K562 (cell line): ENCODE data around the gene MITF. TPM values are rescaled to one million over a fixed set of nuclear protein-coding genes. Genes with fewer than 3 reads are reported as not detected.

Experiments
- ATF3 ChIP-seq, 2 experiments: fragments of 450-650 bp in 1 of 2; sonication (generic) in 1 of 2; formaldehyde crosslinking in 1 of 2; IDR thresholded peaks in 1 of 2; conservative IDR thresholded peaks in 1 of 2; 2 replicates each; pipeline versions ENCODE4 v1.6.1 to v1.8.1; 2016 to 2023; ENCODE audit warnings: mild to moderate bottlenecking in 2 of 2, moderate library complexity in 2 of 2, inconsistent platforms in 1 of 2, missing genetic modification reagents in 1 of 2
- CEBPZ ChIP-seq: fragments of 150-350 bp; IDR thresholded peaks from 2 replicates; pipeline ENCODE4 v1.6.1; 2014; ENCODE audit warnings: low read depth, mild to moderate bottlenecking, low read length, borderline replicate concordance
- CTBP1 ChIP-seq: fragments of 450-650 bp; IDR thresholded peaks from 2 replicates; pipeline ENCODE4 v1.6.1; 2016; ENCODE audit warnings: borderline replicate concordance
- JUND ChIP-seq, 2 experiments: IDR thresholded peaks; 2 replicates in 1 of 2; 3 replicates in 1 of 2; pipeline ENCODE4 v1.6.1; 2011; ENCODE audit warnings: borderline replicate concordance in 2 of 2, low read depth in 2 of 2, low read length in 2 of 2, improper control_type of control experiment in 1 of 2, missing biosample characterization in 1 of 2, missing genetic modification characterization in 1 of 2, missing genetic modification reagents in 1 of 2
- NBN ChIP-seq: fragments of 450-650 bp; IDR thresholded peaks from 2 replicates; pipeline ENCODE4 v1.6.1; 2016; ENCODE audit warnings: low read depth, mild to moderate bottlenecking
- RBM39 ChIP-seq: fragments of 200-400 bp; formaldehyde crosslinking; optimal IDR thresholded peaks from 2 replicates; pipeline ENCODE3; 2018; ENCODE audit warnings: low read depth, low read length
- TEAD1 ChIP-seq, 2 experiments: fragments of 450-650 bp in 1 of 2; sonication (generic) in 1 of 2; formaldehyde crosslinking; IDR thresholded peaks; 2 replicates each; pipeline versions ENCODE4 v1.4.0 to v1.8.0; 2020 to 2022; ENCODE audit warnings: mild to moderate bottlenecking in 2 of 2, missing genetic modification reagents in 1 of 2
- XRCC5 ChIP-seq: fragments of 200-400 bp; formaldehyde crosslinking; IDR thresholded peaks from 2 replicates; pipeline ENCODE4 v1.6.1; 2017; ENCODE audit warnings: low read depth, mild to moderate bottlenecking, low read length
- polyA plus RNA-seq, 8 experiments: library from polyadenylated mRNA; depleted of rRNA in 4 of 8; stranded (reverse) in 5 of 8; unstranded in 3 of 8; fragments of >200 nt; fragmentation: Nextera tagmentation in 2 of 8; fragmentation: Illumina TruSeq in 1 of 8; extraction: Ambion mirVana in 2 of 8; extraction: Trizol in 1 of 8; gene quantifications; 2 replicates each; pipeline versions ENCODE4 v1.2.1 to v1.2.3, GENCODE V29; 2011 to 2014; ENCODE audit warnings: inconsistent platforms in 1 of 8, missing spikeins in 1 of 8
- total RNA-seq, 7 experiments: library from RNA; depleted of rRNA in 6 of 7; stranded (reverse); fragments of >200 nt in 6 of 7; fragmentation: Illumina TruSeq in 2 of 7; extraction: Trizol in 2 of 7; gene quantifications; 2 replicates each; pipeline versions ENCODE4 v1.2.1 to v1.2.3, GENCODE V29; 2011 to 2021; ENCODE audit warnings: low replicate concordance in 1 of 7
- TF ChIP-seq, protein P1 (sequence below): fragments of 250-450 bp; sonication (Bioruptor Pico); IDR thresholded peaks from 2 replicates; pipeline ENCODE4 v1.5.0; 2020; ENCODE audit warnings: mild to moderate bottlenecking, borderline replicate concordance
- TF ChIP-seq, protein P2 (sequence below): fragments of 450-650 bp; formaldehyde crosslinking; IDR thresholded peaks from 2 replicates; pipeline ENCODE4 v1.4.0; 2022; ENCODE audit warnings: missing genetic modification characterization

The MITF gene
- total and polyA plus RNA-seq, 9 of the 15 experiments (the other 6 are each of a cell fraction or from before 2014, with no cell fraction given): 5.6 to 14.9 (median 11.1) TPM

DNA sequence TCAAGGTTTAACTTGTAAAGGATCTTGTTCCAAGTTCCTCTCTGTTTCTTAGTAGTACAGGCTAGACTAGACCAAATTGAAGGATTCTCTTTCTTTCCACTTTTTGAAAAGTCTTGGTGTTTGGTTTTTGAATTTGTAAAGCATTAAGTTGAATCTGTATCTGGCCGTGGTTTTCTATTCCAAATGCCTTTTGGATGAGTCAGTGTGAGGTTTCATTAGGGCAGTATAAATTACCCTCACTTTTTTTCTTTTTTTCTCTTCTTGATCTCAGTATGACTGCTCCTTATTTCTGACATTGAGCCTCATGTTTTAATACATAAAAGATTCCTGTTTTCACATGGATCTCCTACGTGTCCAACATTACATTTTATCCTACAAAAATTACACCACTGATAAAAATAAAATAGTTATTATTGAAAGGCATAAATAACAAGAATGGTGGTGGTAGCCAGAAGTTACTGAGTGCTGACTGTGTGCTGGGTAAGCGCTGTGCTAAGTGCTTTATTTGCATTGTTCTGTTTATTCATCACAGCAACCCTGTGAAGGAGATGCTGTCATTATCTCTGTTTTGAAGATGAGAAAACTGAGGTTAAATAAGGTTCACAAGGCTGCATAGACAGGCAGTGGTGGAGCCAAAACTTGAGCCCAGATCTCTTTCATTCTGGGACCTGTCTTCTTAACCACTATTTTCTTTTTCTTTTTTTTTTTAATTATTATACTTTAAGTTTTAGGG is 48.3 kb downstream of the MITF start (continued):
- TF ChIP-seq JUND (IDR thresholded peaks at IDR 0.05; ENCODE audit: borderline replicate concordance, low read depth, low read length) (peak; percentile 49; the same call in 1 of the 2 replicates), JUND (tag; IDR thresholded peaks at IDR 0.05; ENCODE audit: borderline replicate concordance, low read depth, low read length) (no peak), NBN (no peak), RBM39 (no peak), CTBP1 (no peak), ATF3 (IDR thresholded peaks at IDR 0.05) (peak; percentile 53), ATF3 (CRISPR knock-in tag; conservative IDR thresholded peaks at IDR 0.05) (no peak), XRCC5 (no peak), CEBPZ (no peak), TEAD1 (CRISPR knock-in tag; IDR thresholded peaks at IDR 0.05) (0 out of 4 replicates have a peak, but pooled peaks of 1 of the 2 experiments have one; percentile 43)
- TF ChIP-seq, protein P1, sequence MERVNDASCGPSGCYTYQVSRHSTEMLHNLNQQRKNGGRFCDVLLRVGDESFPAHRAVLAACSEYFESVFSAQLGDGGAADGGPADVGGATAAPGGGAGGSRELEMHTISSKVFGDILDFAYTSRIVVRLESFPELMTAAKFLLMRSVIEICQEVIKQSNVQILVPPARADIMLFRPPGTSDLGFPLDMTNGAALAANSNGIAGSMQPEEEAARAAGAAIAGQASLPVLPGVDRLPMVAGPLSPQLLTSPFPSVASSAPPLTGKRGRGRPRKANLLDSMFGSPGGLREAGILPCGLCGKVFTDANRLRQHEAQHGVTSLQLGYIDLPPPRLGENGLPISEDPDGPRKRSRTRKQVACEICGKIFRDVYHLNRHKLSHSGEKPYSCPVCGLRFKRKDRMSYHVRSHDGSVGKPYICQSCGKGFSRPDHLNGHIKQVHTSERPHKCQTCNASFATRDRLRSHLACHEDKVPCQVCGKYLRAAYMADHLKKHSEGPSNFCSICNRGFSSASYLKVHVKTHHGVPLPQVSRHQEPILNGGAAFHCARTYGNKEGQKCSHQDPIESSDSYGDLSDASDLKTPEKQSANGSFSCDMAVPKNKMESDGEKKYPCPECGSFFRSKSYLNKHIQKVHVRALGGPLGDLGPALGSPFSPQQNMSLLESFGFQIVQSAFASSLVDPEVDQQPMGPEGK (CRISPR knock-in tag): no peak
- TF ChIP-seq, protein P2, sequence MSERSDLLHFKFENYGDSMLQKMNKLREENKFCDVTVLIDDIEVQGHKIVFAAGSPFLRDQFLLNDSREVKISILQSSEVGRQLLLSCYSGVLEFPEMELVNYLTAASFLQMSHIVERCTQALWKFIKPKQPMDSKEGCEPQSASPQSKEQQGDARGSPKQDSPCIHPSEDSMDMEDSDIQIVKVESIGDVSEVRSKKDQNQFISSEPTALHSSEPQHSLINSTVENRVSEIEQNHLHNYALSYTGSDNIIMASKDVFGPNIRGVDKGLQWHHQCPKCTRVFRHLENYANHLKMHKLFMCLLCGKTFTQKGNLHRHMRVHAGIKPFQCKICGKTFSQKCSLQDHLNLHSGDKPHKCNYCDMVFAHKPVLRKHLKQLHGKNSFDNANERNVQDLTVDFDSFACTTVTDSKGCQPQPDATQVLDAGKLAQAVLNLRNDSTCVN: no peak
